Right ventricle myocardium inferior (tissue), 1 donor: ENCODE data around the gene GRN. TPM values are rescaled to one million over a fixed set of nuclear protein-coding genes. Genes with fewer than 3 reads are reported as not detected.
"Not testable (repeated sequence)": the region's sequence is repeated elsewhere in the genome, so short reads cannot be mapped to it uniquely, and the experiment has no call there.

ENCODE experiments used
- ATAC-seq: fragments of 200-7000 bp; cut with Tn5 transposase; one replicate; pipeline ENCODE4 v1.9.1; 2020; ENCODE audit warnings: mild to moderate bottlenecking, moderate library complexity
- DNase-seq: peaks from one replicate; pipeline ENCODE4 v3.0.0; 2021; ENCODE audit errors: missing footprints
- intact Hi-C: fragments of 100-400 bp; cut with DNase I; formaldehyde crosslinking; loops from one replicate; pipeline ENCODE4 v1.11.0; 2022
- total RNA-seq: library from RNA; stranded (reverse); fragmentation: NEBNext Ultra II Directional; extraction: Animal tissue kit (Norgen Biotek cat#: 25700); gene quantifications from one replicate; pipeline ENCODE4 v1.2.1, GENCODE V29; 2021
- donor health status: DM: no; HTN: yes; CAD: no; lungs with severe emphysema.

GRN gene
- total RNA-seq, 1 donor from 2014 or later: 150 TPM

- peak; percentile 21 for DNase-seq
- no peak for ATAC-seq
- intact Hi-C loops: no loop called here
Observed at GRCh38 chr17:44335968-44336367, 9.1 kb upstream of the GRN start.

- peak; percentile 52 for ATAC-seq
- peak; percentile 66 for DNase-seq
Observed at GRCh38 chr17:44338702-44339101, 6.4 kb upstream of the GRN start.

DNA sequence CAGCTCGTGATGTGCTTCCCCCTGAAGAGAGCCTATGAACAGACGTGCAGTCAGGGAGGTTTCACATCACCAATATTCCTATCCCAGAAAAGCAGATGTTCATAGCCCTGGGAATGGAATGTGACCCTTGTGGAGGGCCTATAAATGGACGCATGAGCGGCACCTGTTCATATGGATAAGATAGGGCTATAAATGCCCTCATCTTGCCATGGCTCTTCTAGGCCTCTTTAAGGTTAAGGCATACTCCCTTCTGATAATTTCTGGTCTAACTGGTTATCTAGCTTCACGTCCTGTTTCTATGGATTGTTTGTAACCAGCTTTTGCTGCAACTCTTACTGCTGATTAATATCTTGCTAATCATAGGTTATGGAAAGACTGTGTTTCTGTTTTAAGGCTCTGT, 4.5 kb upstream of the GRN start:
- intact Hi-C loops, DNase-seq, ATAC-seq: not testable (repeated sequence)

More at GRCh38 chr17:44338702-44339101, 6.4 kb upstream of the GRN start:
- intact Hi-C loops: no loop called here

DNA sequence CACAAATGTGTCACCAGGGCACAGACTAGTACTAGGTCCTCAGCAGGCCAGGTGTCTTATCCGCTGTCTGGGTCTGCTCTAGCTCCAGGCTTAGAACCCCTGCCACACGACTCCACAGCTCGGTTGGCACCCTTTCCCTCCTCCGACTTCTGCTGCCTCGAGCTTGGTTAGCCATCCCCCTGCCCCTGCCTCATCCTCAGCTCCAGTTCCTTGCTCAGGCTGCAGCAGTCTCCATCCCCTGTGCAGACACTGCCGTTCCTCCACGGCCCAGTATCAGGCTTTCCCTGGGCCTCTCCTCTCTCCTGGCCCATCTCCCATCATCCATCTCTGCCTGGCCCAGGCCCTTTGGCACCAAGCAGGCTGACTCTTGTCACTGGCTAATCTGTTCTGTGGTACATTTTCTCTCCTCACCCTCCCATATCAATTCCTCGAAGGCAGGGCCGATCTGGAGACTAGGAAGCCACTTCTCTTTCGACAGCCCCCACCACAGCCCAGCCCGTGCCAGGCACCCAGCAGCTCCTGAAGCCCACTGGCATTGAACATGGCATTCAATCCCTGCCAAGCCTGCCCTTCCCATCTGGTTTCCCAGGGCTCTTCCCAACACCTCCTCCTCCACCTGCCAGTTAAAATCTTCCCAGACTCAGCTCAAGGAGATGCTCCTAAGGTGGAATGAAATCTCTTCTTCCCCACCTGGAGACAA, 1.4 kb upstream of the GRN start:
- intact Hi-C loops: no loop called here
- ATAC-seq: no peak
- DNase-seq: no peak

GRCh38 chr17:44345454-44346026, 438 bp downstream of the GRN start:
- DNase-seq (peak; percentile 68), ATAC-seq (peak; percentile 5)
- intact Hi-C loops: no loop called here

DNA sequence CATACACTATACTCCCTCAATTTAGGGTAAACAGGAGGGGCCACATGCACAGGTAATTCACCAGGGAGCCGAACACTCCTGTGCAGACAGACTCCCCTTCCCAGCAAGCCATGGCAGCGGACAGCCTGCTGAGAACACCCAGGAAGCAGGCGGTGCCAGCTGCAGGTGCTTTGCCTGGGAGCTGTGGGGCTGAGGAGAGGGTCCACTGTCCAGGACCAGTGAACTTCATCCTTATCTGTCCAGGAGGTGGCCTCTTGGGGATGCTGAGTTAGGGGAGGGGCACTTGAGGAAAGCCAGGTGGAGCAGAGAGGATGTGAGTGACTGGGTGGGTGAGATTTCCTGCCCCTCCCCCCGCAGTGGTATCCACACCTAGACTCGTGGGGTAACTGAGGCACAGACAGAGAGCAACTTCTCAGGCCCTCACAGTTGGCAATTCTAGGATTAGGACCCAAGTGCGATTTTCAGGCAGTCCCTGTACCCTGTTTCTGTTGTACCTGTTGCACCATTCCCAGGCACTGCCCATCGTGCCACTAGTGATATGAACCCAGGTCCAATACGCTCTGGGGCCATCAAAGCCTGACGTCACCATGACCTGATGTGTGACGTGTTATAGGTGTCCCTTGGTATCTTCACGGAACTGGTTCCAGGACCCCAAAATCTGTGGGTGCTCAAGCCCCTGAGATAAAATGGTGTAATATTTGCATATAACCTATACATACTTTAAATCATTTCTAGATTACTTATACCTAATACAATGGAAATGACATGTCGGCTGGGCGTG, 1.2 kb downstream of the GRN start:
- intact Hi-C loops: no loop called here
- peak; percentile 34 for DNase-seq
- ATAC-seq: no peak

DNA sequence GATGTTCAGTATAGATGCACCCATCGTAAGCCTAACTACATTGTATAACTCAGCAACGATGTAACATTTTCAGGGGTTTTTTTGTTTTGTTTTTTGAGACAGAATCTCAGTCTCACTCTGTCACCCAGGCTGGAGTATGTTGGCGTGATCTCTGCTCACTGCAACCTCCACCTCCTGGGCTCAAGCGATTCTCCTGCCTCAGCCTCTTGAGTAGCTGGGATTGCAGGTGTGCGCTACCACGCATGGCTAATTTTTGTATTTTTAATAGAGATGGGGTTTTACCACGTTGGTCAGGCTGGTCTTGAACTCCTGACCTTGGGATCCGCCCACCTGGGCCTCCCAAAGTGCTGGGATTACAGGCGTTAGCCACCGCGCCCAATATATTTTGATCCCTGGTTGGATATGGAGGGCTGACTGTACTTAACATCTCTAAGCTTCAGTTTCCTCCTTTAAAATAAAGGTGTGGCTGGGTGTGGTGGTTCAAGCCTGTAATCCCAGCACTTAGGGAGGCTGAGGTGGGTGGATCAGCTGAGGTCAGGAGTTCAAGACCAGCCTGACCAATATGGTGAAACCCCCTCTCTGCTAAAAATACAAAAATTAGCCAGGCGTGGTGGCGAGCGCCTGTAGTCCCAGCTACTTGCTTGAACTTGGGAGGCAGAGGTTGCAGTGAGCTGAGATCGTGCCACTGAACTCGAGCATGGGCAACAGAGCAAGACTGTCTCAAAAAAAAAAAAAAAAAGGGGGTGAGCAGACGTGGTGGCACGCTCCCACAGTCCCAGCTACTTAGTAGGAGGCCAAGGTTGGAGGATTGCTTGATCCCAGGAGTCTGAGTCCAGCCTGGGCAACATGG, 2.3 kb downstream of the GRN start:
- DNase-seq, intact Hi-C loops, ATAC-seq: not testable (repeated sequence)

- ATAC-seq (no peak), DNase-seq (no peak)
- intact Hi-C loops: no loop called here
Observed at GRCh38 chr17:44348234-44348987, 3.3 kb downstream of the GRN start.

DNA sequence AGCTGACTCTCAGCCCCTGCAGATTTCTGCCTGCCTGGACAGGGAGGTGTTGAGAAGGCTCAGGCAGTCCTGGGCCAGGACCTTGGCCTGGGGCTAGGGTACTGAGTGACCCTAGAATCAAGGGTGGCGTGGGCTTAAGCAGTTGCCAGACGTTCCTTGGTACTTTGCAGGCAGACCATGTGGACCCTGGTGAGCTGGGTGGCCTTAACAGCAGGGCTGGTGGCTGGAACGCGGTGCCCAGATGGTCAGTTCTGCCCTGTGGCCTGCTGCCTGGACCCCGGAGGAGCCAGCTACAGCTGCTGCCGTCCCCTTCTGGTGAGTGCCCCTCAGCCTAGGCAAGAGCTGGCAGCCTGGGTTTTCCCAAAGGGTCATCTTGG, 3.9 kb downstream of the GRN start:
- ATAC-seq (no peak), DNase-seq (no peak)
- intact Hi-C loops: no loop called here

DNA sequence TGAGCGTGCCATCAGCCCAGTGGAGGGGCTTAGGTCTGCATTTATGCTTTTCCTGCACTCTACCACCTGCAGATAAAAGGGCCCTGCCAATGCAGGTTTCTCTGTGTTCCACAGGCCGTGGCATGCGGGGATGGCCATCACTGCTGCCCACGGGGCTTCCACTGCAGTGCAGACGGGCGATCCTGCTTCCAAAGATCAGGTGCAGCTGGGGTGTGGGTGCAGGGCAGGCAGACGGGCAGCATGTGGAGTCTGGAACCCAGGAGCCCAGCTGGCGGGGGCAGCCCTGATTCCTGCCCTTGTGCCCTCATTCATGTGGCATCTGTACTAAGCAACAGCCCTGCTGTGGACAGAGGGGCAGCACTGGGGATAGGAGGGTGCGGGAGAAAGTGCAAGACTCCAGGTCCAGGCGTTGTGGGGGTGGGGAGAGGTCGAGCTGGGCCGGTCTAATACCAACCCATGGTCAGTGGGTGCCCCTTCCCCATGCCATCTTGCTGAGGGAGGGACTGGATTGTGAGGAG, 4.5 kb downstream of the GRN start:
- no peak for ATAC-seq
- DNase-seq: no peak
- intact Hi-C loops: no loop called here

DNA sequence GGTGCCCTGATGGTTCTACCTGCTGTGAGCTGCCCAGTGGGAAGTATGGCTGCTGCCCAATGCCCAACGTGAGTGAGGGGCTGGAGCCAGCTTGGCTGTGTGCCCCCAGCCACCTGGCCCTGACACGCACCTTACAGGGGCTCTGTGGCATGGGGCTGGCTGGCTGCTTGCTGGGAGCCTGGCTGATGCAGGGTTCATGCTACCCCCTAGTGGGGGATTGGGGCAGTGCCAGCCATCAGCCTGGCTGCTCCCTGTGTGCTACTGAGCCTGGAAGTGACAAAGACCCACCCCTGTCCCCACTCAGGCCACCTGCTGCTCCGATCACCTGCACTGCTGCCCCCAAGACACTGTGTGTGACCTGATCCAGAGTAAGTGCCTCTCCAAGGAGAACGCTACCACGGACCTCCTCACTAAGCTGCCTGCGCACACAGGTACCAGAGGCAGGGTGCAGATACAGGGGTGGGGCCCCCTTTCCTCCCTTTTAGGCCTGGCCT, 5.7 kb downstream of the GRN start:
- ATAC-seq: peak; percentile 45
- DNase-seq: peak; percentile 84
- intact Hi-C loops: no loop called here

DNA sequence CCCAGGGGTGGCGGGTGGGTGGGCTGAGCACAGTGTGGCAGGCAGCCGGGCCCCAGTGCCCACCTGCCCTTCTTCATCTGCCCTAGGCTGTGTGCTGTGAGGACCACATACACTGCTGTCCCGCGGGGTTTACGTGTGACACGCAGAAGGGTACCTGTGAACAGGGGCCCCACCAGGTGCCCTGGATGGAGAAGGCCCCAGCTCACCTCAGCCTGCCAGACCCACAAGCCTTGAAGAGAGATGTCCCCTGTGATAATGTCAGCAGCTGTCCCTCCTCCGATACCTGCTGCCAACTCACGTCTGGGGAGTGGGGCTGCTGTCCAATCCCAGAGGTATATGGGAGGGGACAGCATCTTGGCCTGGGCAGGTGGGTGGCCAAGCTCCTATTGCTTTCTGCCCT, 6.4 kb downstream of the GRN start:
- intact Hi-C loops: no loop called here
- DNase-seq (no peak), ATAC-seq (no peak)

DNA sequence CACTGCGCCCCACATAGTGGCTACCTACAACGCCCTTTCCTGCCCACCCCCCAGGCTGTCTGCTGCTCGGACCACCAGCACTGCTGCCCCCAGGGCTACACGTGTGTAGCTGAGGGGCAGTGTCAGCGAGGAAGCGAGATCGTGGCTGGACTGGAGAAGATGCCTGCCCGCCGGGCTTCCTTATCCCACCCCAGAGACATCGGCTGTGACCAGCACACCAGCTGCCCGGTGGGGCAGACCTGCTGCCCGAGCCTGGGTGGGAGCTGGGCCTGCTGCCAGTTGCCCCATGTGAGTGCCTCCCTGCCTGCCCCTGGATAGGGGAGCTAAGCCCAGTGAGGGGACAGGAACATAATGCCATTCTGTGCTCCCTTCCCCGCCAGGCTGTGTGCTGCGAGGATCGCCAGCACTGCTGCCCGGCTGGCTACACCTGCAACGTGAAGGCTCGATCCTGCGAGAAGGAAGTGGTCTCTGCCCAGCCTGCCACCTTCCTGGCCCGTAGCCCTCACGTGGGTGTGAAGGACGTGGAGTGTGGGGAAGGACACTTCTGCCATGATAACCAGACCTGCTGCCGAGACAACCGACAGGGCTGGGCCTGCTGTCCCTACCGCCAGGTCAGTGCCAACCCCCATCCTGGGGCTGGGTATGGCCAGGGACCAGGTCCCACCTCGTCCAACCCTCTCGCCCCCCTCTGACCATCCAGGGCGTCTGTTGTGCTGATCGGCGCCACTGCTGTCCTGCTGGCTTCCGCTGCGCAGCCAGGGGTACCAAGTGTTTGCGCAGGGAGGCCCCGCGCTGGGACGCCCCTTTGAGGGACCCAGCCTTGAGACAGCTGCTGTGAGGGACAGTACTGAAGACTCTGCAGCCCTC, 7.1 kb downstream of the GRN start:
- ATAC-seq: no peak
- DNase-seq: peak; percentile 64
- intact Hi-C loops: no loop called here

GRCh38 chr17:44352828-44353671, 7.9 kb downstream of the GRN start:
- ATAC-seq (no peak), DNase-seq (peak; percentile 45)
- intact Hi-C loops: no loop called here

DNA sequence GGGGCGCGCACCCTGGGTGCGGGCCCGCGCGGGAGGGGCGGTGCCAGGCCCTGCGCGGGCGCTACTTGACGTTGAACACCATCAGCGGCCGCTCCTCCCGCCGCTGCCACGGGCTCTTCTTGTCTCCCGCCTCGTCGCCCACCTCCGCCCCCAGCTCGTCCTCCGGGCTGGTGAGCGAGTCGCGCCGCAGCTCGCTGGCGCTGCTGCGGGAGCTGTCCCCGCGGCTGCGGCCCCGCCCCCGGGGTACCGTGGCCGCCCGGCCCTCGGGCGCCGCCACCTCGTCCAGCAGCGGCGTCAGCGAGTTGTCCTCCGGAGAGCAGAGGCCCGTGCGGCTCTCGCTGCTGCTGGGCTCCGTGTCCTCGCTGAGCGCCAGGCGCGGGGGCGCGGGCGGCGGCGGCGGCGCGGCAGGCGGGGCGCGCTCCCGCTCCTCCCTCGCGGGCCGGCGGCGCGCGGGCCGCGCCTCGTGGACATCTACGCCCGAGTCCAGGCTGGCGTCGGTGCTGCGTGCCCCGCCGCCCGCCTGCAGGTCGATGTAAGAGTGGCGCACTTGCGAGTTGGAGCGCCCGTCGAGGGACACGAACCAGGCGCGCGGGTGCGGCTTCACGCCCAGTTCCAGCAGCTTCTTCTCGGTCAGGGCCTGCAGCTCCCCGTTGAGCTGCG, 8.7 kb downstream of the GRN start:
- intact Hi-C loops: no loop called here
- ATAC-seq: peak; percentile 30

More for the DNA sequence above, 8.7 kb downstream of the GRN start:
- peak; percentile 76 for DNase-seq
